ES-I3 (cell line): ENCODE measurements around the gene NTN5.
"Not testable (repeated sequence)": the region's sequence is repeated elsewhere in the genome, so short reads cannot be mapped to it uniquely, and the experiment has no call there.

ENCODE experiments used
- H3K36me3 ChIP-seq: 2 replicates; pipeline ENCODE4 v1.6.1; 2013; ENCODE audit warnings: mild to moderate bottlenecking, low read length, control low read depth, moderate library complexity; ENCODE audit not compliant: insufficient read depth
- H3K4me1 ChIP-seq: 2 replicates; pipeline ENCODE4 v1.6.1; 2013; ENCODE audit warnings: mild to moderate bottlenecking, control low read depth, low read length; ENCODE audit not compliant: insufficient read depth
- H3K9ac ChIP-seq: 2 replicates; pipeline ENCODE4 v1.6.1; 2013; ENCODE audit warnings: low read depth, mild to moderate bottlenecking, low read length, moderate library complexity
- H3K9me3 ChIP-seq: 2 replicates; pipeline ENCODE4 v1.6.1; 2013; ENCODE audit warnings: mild to moderate bottlenecking, low read length, moderate library complexity; ENCODE audit not compliant: control insufficient read depth, insufficient read depth

NTN5 gene

GRCh38 chr19:48713041-48713863, 40.4 kb upstream of the NTN5 start:
- Histone ChIP-seq H3K36me3 (no peaks in the 10 kb centered on the region), H3K9me3 (no peaks in the 10 kb centered on the region), H3K4me1 (peaks cover 10% of the 10 kb centered on the region; the same call in 1 of the 2 replicates), H3K9ac (peak overlapping the region; percentile 69)

GRCh38 chr19:48711106-48711662, 38.4 kb upstream of the NTN5 start:
- Histone ChIP-seq H3K9me3 (no peaks in the 10 kb centered on the region), H3K36me3 (no peaks in the 10 kb centered on the region), H3K9ac (no peak overlapping the region), H3K4me1 (peaks cover 6% of the 10 kb centered on the region; the same call in 1 of the 2 replicates)

- Histone ChIP-seq H3K4me1 (no peaks in the 10 kb centered on the region), H3K36me3 (no peaks in the 10 kb centered on the region; the same call in 1 of the 2 replicates), H3K9me3 (no peaks in the 10 kb centered on the region), H3K9ac (no peak overlapping the region)
Observed at GRCh38 chr19:48708471-48708870, 35.7 kb upstream of the NTN5 start.

DNA sequence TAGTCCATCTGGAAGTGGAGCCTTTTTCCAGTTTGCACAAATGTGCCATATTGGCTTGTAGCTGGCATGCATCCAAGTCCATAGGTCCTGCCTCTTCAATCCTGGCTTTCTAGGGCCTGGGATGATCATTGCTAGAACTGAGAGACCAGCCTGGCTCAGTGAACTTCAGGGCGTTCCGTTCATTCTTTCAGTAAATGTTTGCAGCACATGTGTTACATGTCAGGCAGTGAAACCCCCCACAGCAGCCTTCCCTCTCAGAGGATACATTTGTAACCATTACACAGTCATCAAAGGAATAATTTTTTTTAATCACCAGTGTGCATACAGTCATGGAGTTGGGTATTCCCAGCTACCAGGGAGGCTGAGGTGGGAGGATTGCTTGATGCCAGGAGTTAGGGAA, 32.6 kb upstream of the NTN5 start:
- no peaks in the 10 kb centered on the region; the same call in 1 of the 2 replicates for H3K36me3 ChIP-seq
- no peak overlapping the region for H3K9ac ChIP-seq
- no peaks in the 10 kb centered on the region for H3K9me3 ChIP-seq
- H3K4me1 ChIP-seq: no peaks in the 10 kb centered on the region

DNA sequence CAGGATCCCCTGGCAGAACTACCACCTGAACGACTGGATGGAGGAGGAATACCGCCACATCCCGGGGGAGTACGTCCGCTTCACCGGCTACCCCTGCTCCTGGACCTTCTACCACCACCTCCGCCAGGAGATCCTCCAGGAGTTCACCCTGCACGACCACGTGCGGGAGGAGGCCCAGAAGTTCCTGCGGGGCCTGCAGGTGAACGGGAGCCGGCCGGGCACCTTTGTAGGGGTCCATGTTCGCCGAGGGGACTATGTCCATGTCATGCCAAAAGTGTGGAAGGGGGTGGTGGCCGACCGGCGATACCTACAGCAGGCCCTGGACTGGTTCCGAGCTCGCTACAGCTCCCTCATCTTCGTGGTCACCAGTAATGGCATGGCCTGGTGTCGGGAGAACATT, 30.5 kb upstream of the NTN5 start:
- Histone ChIP-seq H3K36me3 (no peaks in the 10 kb centered on the region; the same call in 1 of the 2 replicates), H3K9ac (no peak overlapping the region), H3K4me1 (no peaks in the 10 kb centered on the region), H3K9me3 (no peaks in the 10 kb centered on the region)

DNA sequence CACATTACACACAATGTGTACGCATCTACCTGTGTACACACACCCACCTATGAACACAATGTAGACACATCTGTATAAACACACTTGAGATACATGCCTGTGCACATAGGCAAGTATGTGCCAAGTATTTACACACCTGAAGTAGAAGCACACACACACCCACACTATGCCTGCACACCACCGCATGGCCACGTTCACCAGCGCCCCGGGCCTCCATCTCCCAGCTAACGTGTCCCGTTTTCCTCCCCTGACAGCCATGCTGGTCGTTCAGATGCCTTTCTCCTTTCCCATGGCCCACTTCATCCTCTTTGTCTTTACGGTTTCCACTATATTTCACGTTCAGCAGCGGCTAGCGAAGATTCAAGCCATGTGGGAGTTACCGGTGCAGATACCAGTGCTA, 29.9 kb upstream of the NTN5 start:
- Histone ChIP-seq H3K9ac (no peak overlapping the region), H3K9me3 (no peaks in the 10 kb centered on the region), H3K4me1 (no peaks in the 10 kb centered on the region), H3K36me3 (no peaks in the 10 kb centered on the region; the same call in 1 of the 2 replicates)

GRCh38 chr19:48698046-48698445, 25.2 kb upstream of the NTN5 start:
- Histone ChIP-seq H3K9me3 (no peaks in the 10 kb centered on the region; the same call in 1 of the 2 replicates), H3K9ac (no peak overlapping the region), H3K4me1 (no peaks in the 10 kb centered on the region; the same call in 1 of the 2 replicates), H3K36me3 (no peaks in the 10 kb centered on the region)

DNA sequence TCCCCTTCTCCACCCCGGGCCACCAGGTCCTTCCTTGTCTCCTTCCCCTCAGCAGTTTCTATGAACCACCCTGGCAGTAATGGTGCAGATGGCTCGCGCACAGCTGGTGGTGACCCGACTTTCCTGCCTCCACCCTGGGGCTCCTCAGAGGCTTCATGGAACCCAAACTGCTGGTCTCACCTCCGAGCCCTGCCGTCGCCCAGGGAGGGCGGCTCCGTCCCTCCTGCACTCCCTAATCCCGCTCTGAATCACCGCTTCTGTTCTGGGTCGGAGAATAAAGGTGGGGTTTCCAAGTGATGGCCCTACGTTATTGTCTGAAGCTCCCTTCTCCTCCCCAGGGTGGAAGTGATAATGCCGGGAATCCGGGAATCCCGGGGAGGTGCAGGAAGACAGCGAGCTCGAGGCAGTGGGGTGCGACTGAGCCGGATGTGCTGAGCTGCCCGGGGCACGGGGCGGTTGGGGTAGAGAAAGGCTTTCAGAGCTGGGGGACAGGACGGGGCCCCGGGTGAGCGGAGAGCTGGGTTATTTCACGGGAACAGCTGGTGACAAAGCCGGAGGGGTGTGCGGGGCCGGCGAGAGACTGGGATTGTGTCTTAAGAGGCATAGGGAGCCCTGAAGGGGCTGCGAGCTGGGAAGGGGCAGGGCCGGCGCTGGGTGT, 23.7 kb upstream of the NTN5 start:
- Histone ChIP-seq H3K9me3 (no peaks in the 10 kb centered on the region; the same call in 1 of the 2 replicates), H3K4me1 (no peaks in the 10 kb centered on the region; the same call in 1 of the 2 replicates), H3K9ac (peak overlapping the region; percentile 78), H3K36me3 (no peaks in the 10 kb centered on the region)

DNA sequence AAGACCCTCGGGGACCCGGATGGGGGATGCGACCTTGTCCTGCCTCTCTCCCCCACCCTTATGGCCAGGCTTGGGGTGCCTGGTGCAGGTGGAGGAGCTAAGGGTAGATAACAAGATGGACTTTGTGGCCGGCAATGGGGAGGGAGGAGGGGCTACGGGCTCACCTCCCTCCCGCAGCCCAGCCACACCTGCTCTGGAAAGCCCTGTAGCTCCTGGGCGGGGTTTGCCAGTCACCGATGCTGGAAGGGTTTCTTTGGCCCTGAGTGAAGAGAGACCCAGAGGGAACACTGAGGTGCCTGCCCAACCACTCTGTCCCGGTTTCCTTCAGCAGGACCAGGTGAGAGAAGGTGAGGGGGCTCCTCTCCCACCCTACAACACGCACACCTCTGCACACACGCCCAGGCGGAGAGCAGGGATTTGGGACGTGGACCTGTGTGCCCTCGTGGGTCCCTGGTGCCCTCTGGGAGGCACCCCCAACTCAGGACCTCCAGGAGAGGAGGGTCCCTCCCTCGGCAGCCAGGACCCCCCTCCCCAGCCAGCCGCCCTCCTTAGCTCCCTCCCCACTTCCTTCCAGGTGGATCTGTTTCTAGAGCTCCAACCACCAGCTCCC, 23.0 kb upstream of the NTN5 start, which contains the start of gene FUT2:
Gene FUT2, plus strand, starts transcription at position 229 of the 610 bp plus-strand sequence. CDS start 6,986 bp downstream, outside the sequence.
- Histone ChIP-seq H3K4me1 (no peaks in the 10 kb centered on the region; the same call in 1 of the 2 replicates), H3K9ac (peak within 1 kb of the TSS; percentile 78)

GRCh38 chr19:48693629-48694028, 20.8 kb upstream of the NTN5 start:
- not testable (repeated sequence) for H3K36me3 ChIP-seq, H3K9me3 ChIP-seq, H3K9ac ChIP-seq, H3K4me1 ChIP-seq

More for the DNA sequence above, 23.0 kb upstream of the NTN5 start, which contains the start of gene FUT2:
- no peaks in the 10 kb centered on the region; the same call in 1 of the 2 replicates for H3K9me3 ChIP-seq
- H3K36me3 ChIP-seq: no peaks in the 10 kb centered on the region

- Histone ChIP-seq H3K9ac (no peak overlapping the region), H3K36me3 (no peaks in the 10 kb centered on the region), H3K9me3 (no peaks in the 10 kb centered on the region; the same call in 1 of the 2 replicates), H3K4me1 (no peaks in the 10 kb centered on the region)
Observed at GRCh38 chr19:48689449-48689848, 16.6 kb upstream of the NTN5 start.

- H3K9ac ChIP-seq: no peak overlapping the region
- no peaks in the 10 kb centered on the region for H3K4me1 ChIP-seq
- H3K9me3 ChIP-seq: no peaks in the 10 kb centered on the region
- H3K36me3 ChIP-seq: no peaks in the 10 kb centered on the region
Observed at GRCh38 chr19:48687776-48688175, 15.0 kb upstream of the NTN5 start.

DNA sequence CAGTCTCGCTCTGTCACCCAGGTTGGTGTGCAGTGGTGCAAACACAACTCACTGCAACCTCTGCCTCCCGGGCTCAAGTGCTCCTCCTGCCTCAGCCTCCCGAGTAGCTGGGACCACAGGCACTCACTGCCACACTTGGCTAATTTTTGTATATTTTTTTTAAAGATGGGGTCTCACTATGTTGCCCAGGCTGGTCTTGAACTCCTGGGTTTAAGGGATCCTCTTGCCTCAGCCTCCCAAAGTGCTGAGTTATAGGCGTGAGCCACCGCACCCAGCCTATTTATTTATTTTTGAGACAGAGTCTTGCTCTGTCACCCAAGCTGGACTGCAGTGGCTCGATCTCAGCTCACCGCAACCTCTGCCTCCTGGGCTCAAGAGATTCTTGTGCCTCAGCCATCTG, 13.8 kb upstream of the NTN5 start:
- H3K9ac ChIP-seq, H3K4me1 ChIP-seq, H3K9me3 ChIP-seq, H3K36me3 ChIP-seq: not testable (repeated sequence)

DNA sequence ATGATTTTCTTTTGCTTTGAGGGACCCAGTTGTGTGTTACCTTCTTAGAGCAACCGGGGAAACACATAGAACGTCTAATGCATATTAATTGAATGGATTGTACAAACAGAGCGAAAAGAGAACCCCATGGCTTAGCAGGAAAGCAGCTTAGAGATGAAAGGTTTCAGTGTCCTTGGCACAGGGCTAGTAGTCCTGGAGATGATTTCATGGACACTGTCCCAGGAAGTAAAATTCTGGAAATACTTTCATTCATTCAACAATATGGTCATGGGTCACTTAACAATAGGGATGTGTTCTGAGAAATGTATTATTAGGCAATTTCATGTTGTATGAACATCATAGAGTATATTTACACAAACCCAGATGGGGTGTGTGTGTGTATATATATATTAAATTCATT, 13.3 kb upstream of the NTN5 start:
- H3K36me3 ChIP-seq: no peaks in the 10 kb centered on the region
- no peaks in the 10 kb centered on the region for H3K4me1 ChIP-seq
- H3K9me3 ChIP-seq: no peaks in the 10 kb centered on the region
- no peak overlapping the region for H3K9ac ChIP-seq
